ENCODE measurements around the gene TMEM54. TPM values are rescaled to one million over a fixed set of nuclear protein-coding genes. Genes with fewer than 3 reads are reported as not detected.

The TMEM54 gene
- total and polyA plus RNA-seq, 10 of the 15 experiments (the other 5 are each of a cell fraction or from before 2014, with no cell fraction given): 0.07 to 0.94 (median 0.56) TPM; not detected in 1

- TF ChIP-seq, protein P1, sequence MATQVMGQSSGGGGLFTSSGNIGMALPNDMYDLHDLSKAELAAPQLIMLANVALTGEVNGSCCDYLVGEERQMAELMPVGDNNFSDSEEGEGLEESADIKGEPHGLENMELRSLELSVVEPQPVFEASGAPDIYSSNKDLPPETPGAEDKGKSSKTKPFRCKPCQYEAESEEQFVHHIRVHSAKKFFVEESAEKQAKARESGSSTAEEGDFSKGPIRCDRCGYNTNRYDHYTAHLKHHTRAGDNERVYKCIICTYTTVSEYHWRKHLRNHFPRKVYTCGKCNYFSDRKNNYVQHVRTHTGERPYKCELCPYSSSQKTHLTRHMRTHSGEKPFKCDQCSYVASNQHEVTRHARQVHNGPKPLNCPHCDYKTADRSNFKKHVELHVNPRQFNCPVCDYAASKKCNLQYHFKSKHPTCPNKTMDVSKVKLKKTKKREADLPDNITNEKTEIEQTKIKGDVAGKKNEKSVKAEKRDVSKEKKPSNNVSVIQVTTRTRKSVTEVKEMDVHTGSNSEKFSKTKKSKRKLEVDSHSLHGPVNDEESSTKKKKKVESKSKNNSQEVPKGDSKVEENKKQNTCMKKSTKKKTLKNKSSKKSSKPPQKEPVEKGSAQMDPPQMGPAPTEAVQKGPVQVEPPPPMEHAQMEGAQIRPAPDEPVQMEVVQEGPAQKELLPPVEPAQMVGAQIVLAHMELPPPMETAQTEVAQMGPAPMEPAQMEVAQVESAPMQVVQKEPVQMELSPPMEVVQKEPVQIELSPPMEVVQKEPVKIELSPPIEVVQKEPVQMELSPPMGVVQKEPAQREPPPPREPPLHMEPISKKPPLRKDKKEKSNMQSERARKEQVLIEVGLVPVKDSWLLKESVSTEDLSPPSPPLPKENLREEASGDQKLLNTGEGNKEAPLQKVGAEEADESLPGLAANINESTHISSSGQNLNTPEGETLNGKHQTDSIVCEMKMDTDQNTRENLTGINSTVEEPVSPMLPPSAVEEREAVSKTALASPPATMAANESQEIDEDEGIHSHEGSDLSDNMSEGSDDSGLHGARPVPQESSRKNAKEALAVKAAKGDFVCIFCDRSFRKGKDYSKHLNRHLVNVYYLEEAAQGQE (IDR thresholded peaks at IDR 0.05; ENCODE audit: low read depth, low read length): no peak
Observed at GRCh38 chr1:32899586-32900296, 1.4 kb downstream of the TMEM54 start (continued).

DNA sequence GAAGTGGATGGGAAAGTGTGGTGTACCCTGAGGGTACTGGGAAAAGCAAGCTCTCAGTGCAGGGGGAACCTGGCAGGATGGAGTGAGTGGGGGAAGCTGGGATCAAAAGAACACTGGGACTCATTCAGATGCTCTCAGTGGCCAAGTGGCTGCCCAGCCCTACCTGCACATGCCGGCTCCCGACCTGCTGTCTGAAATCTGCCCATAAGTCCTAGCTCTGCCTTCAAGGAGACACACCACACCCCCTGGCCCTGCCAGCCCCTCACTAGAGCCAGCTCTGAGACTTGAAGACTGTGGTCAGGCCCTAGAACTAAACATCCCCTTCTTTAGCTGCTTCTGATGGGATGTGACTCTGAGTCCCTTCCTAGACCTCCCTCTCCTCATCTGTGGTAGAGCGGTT is 2.2 kb downstream of the TMEM54 start:
- H3K27me3 ChIP-seq (replicated peaks in 1 of 2; ENCODE audit: control insufficient read depth in 2 of 2, insufficient read depth in 2 of 2, low read length in 1 of 2): peaks cover 5 to 10% of the 10 kb centered on the region in 2 experiments
- ATAC-seq (no peak), DNase-seq (ENCODE audit: low read depth, low spot score) (no peak), FAIRE-seq (no peak)
- no peak overlapping the region for H3K4me3 ChIP-seq
- no peak for TF ChIP-seq ASH2L (IDR thresholded peaks at IDR 0.05; ENCODE audit: borderline replicate concordance, low read depth)
- TF ChIP-seq SIX5 (IDR thresholded peaks at IDR 0.05; ENCODE audit: low read depth, low read length, severe bottlenecking): no peak
- no peak for TF ChIP-seq SUZ12 (IDR thresholded peaks at IDR 0.05; ENCODE audit: unreplicated experiment)
- no peak for TF ChIP-seq MTA2 (IDR thresholded peaks at IDR 0.05; ENCODE audit: low read depth)
- no peak overlapping the region for H2AFZ ChIP-seq (ENCODE audit: control insufficient read depth, low read depth, low read length)
- SMC1A ChIA-PET (ENCODE audit: uncharacterized antibody, unreplicated experiment): interaction anchor here (0.6 kb wide), 1 partner anchor 9 kb away, joined by 3 read pairs; no protein-coding TSS in a partner anchor
- no TSS peak for BruUV-seq (replicated peaks)
- H4K20me1 ChIP-seq (ENCODE audit: control insufficient read depth, insufficient read depth): no peaks in the 10 kb centered on the region
- RAD21 ChIA-PET (ENCODE audit: unreplicated experiment): no interaction called here
- no peaks in the 10 kb centered on the region for H3K9me3 ChIP-seq (replicated peaks; ENCODE audit: control insufficient read depth, insufficient read depth, low read length)
- intact Hi-C loops (cut with micrococcal nuclease; ENCODE audit: unreplicated experiment) (no loop called here), in situ Hi-C loops (cut with MboI) (no loop called here)
- POLR2A ChIA-PET: interaction anchor here (0.8 kb wide), 1 partner anchor 20 kb away, joined by 3 read pairs; no protein-coding TSS in a partner anchor
- no peaks in the 10 kb centered on the region for H3K36me3 ChIP-seq (ENCODE audit: control insufficient read depth in 2 of 2, insufficient read depth in 2 of 2, low read length in 1 of 2)
- 84% methylated on average over 2 of the region's 3 CpGs for WGBS (ENCODE audit: insufficient coverage, insufficient replicate concordance, low lambda C conversion rate, missing lambda C conversion rate)
- no peak overlapping the region for H3K9ac ChIP-seq (ENCODE audit: control insufficient read depth, insufficient read depth, low read length)
- H3K79me2 ChIP-seq (ENCODE audit: control insufficient read depth, insufficient read depth, low read length): no peaks in the 10 kb centered on the region
- no peaks in the 10 kb centered on the region for H3K4me1 ChIP-seq (ENCODE audit: control insufficient read depth, insufficient read depth, low read length)
- H3K4me2 ChIP-seq (ENCODE audit: control insufficient read depth, insufficient read depth): no peak overlapping the region
- no peak overlapping the region for H3K27ac ChIP-seq (ENCODE audit: control insufficient read depth, insufficient read depth)
- CTCF ChIA-PET: interaction anchor here (1.1 to 1.6 kb wide), 4 partner anchors 8 to 197 kb away, joined by 3 to 7 read pairs (median 5); no protein-coding TSS in a partner anchor

Measured in GM12878 (cell line).